Measurements from ENCODE around the gene CRIP2. TPM values are rescaled to one million over a fixed set of nuclear protein-coding genes. Genes with fewer than 3 reads are reported as not detected.

CRIP2 gene
- total RNA-seq, 2 donors from 2014 or later, result 13.0 to 19.2 TPM

DNA sequence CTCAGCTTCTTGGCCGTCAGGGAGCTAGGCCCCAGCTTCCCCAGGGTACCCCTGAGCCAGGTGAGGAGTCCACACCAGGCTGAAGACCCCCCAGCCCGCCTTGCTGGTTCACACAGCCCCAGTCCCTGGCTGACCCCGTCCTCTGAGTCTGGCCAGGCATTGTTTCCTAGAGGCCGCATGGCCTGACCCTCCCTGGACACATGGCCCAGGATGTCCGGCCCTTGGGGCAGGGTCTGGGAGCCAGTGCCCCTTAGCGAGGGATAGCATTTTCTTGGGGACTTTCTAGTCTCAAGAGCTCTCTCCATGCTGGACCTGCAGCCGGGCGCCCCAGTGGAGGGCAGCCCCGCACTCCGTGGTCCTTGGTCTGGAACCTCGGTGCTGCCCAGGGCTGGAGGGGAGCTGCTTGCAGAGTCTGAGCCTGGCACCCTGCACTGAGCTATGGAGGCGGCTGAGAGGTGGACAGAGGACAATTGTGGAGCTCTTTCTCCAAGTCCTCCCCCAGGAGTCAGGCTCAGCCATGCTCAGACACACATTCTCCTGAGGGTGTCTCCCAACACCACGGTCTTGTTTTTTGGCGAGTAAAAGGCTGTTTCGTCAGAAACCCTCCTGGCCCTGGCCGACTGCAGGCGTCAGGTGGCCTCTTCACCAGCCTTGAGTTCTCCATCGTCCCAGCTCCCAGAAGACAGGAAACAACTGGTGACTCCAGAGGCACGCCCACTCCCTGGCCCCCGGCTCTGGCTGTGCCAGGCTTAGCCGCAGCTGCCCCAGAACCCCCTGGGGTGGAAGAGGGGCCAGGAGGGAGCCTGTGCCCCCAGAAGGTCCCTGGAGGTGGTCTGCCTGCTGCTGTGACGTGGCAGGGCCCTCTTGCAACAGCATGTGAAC lies 17.6 kb upstream of the CRIP2 start:
- no peak for ATAC-seq
- intact Hi-C loops (cut with DNase I, micrococcal nuclease), result no loop called here
- no peak for DNase-seq

GRCh38 chr14:105458010-105458409 lies 16.6 kb upstream of the CRIP2 start:
- intact Hi-C loops (cut with DNase I, micrococcal nuclease), result no loop called here
- DNase-seq, result no peak
- ATAC-seq, result no peak

DNA sequence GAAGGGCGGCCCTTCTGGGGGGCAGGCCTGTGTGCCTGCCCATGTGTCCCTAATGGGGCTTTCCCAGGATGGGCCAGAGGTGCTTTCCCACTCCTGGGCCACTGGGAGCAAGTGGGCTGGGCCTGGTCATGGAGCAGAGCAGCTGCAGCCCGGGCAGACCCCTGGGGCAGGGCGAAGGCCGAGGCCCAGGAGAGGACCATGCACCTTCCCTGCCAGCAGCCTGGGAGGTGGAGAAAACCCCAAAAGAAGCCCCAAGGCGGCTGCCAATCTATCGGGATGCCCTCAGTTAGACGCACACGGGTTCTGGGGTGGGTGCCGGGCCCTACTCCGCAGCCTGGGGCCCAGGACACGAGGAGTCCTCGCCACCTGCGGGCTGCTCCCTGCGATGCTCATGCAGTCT lies 16.1 kb upstream of the CRIP2 start:
- DNase-seq (no peak), ATAC-seq (no peak)
- intact Hi-C loops (cut with DNase I, micrococcal nuclease), result no loop called here

GRCh38 chr14:105460116-105460515 lies 14.5 kb upstream of the CRIP2 start:
- intact Hi-C loops (cut with DNase I, micrococcal nuclease), result loop anchor here in 1 of 2 donors (10.0 kb wide), 1 partner anchor 45 kb away; the partner anchor contains the start of gene MTA1
- ATAC-seq (no peak), DNase-seq (no peak)

GRCh38 chr14:105460616-105461015 lies 14.0 kb upstream of the CRIP2 start:
- ATAC-seq, result no peak
- intact Hi-C loops (cut with DNase I, micrococcal nuclease), result loop anchor here in 1 of 2 donors (10.0 kb wide), 1 partner anchor 46 kb away; the partner anchor contains the start of gene MTA1
- DNase-seq, result no peak

GRCh38 chr14:105461903-105462302 lies 12.7 kb upstream of the CRIP2 start:
- ATAC-seq (no peak), DNase-seq (no peak)
- intact Hi-C loops (cut with DNase I, micrococcal nuclease), result loop anchor here in 1 of 2 donors (10.0 kb wide), 1 partner anchor 47 kb away; the partner anchor contains the start of gene MTA1

GRCh38 chr14:105464501-105464900 lies 10.1 kb upstream of the CRIP2 start:
- intact Hi-C loops (cut with DNase I, micrococcal nuclease), result loop anchor here in 1 of 2 donors (10.0 kb wide), 1 partner anchor 50 kb away; the partner anchor contains the start of gene MTA1
- no peak for DNase-seq
- no peak for ATAC-seq

GRCh38 chr14:105465209-105466031 lies 9.2 kb upstream of the CRIP2 start:
- DNase-seq (no peak), ATAC-seq (no peak)
- intact Hi-C loops (cut with DNase I, micrococcal nuclease), result loop anchor here in 1 of 2 donors (10.0 kb wide), 1 partner anchor 51 kb away; the partner anchor contains the start of gene MTA1

DNA sequence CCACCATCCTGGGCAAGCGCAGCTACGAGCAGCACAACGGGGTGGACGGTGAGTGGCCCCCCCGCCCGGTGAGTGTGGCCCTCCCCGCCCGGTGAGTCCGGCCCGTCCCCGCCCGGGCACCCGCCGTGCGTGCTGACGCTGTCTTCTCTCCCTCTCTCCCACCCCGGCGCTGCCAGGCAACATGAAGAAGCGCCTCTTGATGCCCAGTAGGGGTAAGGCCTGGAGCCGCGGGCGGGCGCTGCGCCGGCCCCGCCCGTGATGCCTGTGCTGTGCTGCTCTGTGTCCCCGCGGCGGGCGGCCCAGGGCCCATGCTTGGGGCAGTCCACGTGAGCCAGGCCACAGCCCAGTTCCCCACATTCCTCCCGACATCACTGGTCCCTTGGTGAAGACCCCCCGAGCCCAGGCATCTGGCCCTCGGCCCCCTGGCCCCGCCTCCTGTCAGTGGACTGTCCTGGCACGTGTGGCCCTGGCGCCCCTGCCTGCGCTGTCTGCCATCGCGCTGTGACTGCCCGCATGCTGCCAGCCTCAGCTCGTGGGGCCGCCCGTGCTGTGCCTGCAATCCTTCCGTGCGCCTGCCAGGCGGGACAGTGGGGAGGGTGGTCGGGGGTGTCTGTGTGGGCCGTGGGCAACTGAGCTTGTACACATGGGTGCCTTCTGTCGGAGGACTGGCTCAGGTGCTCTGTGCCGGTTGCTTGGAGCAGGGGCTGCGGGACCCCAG lies 7.9 kb upstream of the CRIP2 start:
- DNase-seq, result no peak
- intact Hi-C loops (cut with DNase I, micrococcal nuclease), result loop anchor here in 1 of 2 donors (10.0 kb wide), 1 partner anchor 52 kb away; the partner anchor contains the start of gene MTA1
- no peak for ATAC-seq

GRCh38 chr14:105467249-105467941 lies 7.2 kb upstream of the CRIP2 start:
- intact Hi-C loops (cut with DNase I, micrococcal nuclease), result loop anchor here in 1 of 2 donors (10.0 kb wide), 1 partner anchor 53 kb away; the partner anchor contains the start of gene MTA1
- ATAC-seq, result no peak
- DNase-seq, result no peak

GRCh38 chr14:105467942-105468471 lies 6.6 kb upstream of the CRIP2 start:
- intact Hi-C loops (cut with DNase I, micrococcal nuclease), result loop anchor here in 1 of 2 donors (10.0 kb wide), 1 partner anchor 53 kb away; the partner anchor contains the start of gene MTA1
- no peak for ATAC-seq
- DNase-seq, result no peak

DNA sequence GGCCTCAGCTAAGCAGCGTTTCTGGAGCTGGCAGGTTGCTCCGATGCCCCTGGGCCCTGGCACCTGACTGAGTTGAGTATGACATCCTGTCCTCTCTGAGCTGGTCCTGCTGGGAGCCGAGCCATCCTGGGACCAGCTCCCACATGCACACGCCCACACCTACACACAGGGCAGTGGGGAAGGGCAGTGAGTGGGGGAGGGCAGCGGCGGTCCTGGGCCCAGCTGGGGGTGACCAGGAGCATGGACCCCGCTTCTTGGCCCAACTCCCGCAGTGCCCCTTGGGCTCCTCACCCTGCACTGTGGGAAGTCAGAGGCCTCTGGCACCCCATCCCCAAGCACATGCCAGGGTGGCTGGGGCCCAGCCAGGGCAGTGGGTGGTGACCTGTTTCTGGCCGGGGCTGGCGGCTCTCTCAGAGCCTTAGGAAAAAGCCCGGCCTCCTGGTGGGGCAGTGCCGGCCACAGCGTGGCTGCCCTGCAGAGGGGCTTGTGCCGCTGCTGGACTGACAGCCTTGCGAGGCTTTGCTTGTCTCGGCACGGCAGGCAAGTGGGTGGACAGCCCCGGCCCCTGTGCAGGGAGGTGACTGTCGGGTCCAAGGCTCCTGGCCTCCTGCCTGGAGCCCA lies 5.9 kb upstream of the CRIP2 start:
- intact Hi-C loops (cut with DNase I, micrococcal nuclease), result loop anchor here in 1 of 2 donors (10.0 kb wide), 1 partner anchor 54 kb away; the partner anchor contains the start of gene MTA1
- DNase-seq, result no peak
- no peak for ATAC-seq

DNA sequence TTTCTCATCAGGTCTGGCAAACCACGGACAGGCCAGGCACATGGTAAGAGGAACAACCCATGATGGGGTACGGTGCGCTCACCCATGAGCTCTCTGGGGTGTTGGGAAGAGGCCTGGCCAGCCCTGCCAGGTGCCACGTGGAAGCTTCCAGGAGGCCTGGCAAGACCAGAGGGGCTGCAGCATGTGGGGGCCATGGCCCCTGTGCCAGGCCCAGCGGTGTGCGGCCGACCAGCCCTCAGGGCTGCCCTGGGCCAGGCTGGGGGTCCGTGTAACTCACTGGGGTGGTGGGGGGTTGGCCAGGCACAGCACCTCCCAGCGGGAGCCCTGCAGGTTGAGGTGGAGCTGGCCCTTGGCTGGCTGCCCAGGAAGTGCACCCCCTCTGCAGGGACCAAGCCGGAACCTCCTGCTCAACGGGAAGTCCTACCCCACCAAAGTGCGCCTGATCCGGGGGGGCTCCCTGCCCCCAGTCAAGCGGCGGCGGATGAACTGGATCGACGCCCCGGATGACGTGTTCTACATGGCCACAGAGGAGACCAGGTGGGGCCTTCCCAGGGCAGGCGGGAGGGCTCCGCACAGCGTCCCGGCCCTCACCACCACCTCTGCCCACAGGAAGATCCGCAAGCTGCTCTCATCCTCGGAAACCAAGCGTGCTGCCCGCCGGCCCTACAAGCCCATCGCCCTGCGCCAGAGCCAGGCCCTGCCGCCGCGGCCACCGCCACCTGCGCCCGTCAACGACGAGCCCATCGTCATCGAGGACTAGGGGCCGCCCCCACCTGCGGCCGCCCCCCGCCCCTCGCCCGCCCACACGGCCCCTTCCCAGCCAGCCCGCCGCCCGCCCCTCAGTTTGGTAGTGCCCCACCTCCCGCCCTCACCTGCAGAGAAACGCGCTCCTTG lies 4.9 kb upstream of the CRIP2 start:
- intact Hi-C loops (cut with DNase I, micrococcal nuclease), result loop anchor here in 1 of 2 donors (10.0 kb wide), 1 partner anchor 55 kb away; the partner anchor contains the start of gene MTA1
- ATAC-seq (no peak), DNase-seq (no peak)

DNA sequence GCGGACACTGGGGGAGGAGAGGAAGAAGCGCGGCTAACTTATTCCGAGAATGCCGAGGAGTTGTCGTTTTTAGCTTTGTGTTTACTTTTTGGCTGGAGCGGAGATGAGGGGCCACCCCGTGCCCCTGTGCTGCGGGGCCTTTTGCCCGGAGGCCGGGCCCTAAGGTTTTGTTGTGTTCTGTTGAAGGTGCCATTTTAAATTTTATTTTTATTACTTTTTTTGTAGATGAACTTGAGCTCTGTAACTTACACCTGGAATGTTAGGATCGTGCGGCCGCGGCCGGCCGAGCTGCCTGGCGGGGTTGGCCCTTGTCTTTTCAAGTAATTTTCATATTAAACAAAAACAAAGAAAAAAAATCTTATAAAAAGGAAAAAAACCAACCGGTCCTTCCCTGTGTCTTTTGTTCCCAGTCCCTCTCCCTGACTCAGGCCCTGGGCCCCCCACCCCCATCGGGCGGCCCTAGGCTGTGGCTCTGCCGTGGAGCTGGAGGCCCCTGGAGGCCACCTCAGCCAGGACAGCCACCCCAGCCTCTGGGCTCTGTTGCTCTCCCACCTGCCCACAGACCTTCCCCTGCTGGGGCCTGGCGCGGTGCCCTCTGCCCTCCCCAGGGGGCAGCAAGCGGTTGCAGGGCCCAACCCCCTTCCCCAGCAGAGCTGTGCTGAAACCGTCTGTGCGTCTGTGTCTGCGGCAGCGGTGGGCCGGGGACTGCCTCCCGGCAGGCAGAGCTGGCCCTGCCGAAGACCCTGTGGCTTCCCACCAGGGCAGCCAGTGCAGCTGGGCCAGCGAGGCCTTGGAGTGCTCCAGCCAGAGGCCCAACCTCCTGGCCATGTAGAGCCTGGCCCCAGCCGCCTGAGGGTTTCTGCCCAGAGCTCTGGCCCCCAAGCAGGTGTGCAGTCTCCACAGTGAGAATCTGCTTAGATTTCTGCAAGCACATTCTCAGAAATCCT lies 4.0 kb upstream of the CRIP2 start:
- DNase-seq, result no peak
- intact Hi-C loops (cut with DNase I, micrococcal nuclease), result no loop called here
- ATAC-seq, result no peak

- DNase-seq (no peak), ATAC-seq (no peak)
- intact Hi-C loops (cut with DNase I, micrococcal nuclease), result no loop called here
Measured at GRCh38 chr14:105471297-105471821, 3.3 kb upstream of the CRIP2 start.

All from left colon (tissue), 2 donors.